Measurements from ENCODE around the gene GALNT2. TPM values are rescaled to one million over a fixed set of nuclear protein-coding genes. Genes with fewer than 3 reads are reported as not detected.

GALNT2 gene
- total and polyA plus RNA-seq, 4 donors, result 47.5 to 182 (median 114) TPM

- TF ChIP-seq CTCF (IDR thresholded peaks at IDR 0.05; ENCODE audit: low read depth, low read length, missing input control) (no peak), FOXA1 (IDR thresholded peaks at IDR 0.05) (no peak), HNF4G (IDR thresholded peaks at IDR 0.05) (no peak), SP1 (IDR thresholded peaks at IDR 0.05) (no peak), ATF3 (IDR thresholded peaks at IDR 0.05) (no peak)
Measured at GRCh38 chr1:230295367-230295766, 228.3 kb downstream of the GALNT2 start (continued).

GRCh38 chr1:230299191-230300006 lies 232.4 kb downstream of the GALNT2 start:
- Histone ChIP-seq H3K27ac (ENCODE audit: low read depth in 1 of 2, low read length in 2 of 2) (no peak overlapping the region), H3K4me1 (ENCODE audit: control insufficient read depth in 4 of 4, insufficient read depth in 4 of 4, low read length in 3 of 4) (peaks cover 0 to 8% (median 3%) of the 10 kb centered on the region in 4 donors), H3K9ac (ENCODE audit: low read depth in 1 of 2, low read length in 2 of 2) (no peak overlapping the region), H3K9me3 (ENCODE audit: control insufficient read depth in 4 of 4, low read length in 3 of 4) (no peaks in the 10 kb centered on the region), H3K4me3 (ENCODE audit: low read depth in 1 of 3, low read length in 3 of 3) (no peak overlapping the region), H3K27me3 (ENCODE audit: control insufficient read depth in 4 of 4, insufficient read depth in 4 of 4, low read length in 3 of 4) (no peaks in the 10 kb centered on the region), H3K36me3 (ENCODE audit: control insufficient read depth in 4 of 4, insufficient read depth in 3 of 4, low read depth in 1 of 4, low read length in 3 of 4) (no peaks in the 10 kb centered on the region)
- no peak for DNase-seq (ENCODE audit: low spot score)
- peak; percentile 52 for TF ChIP-seq HNF4G (IDR thresholded peaks at IDR 0.05)
- TF ChIP-seq REST (IDR thresholded peaks at IDR 0.05), result peak; percentile 33
- peak; percentile 90 to 94 for TF ChIP-seq HNF4A (conservative IDR thresholded peaks at IDR 0.05)
- TF ChIP-seq GABPA (IDR thresholded peaks at IDR 0.05 in 1 of 2, conservative IDR thresholded peaks at IDR 0.05 in 1 of 2), result peak in 1 of 2 donors; percentile 66
- no peak for TF ChIP-seq TAF1 (conservative IDR thresholded peaks at IDR 0.05)
- no peak for TF ChIP-seq NR2F2 (IDR thresholded peaks at IDR 0.05)
- TF ChIP-seq RXRA (IDR thresholded peaks at IDR 0.05), result peak in 1 of 2 donors; percentile 78
- TF ChIP-seq SP1 (IDR thresholded peaks at IDR 0.05), result peak; percentile 81
- no peak for TF ChIP-seq ATF3 (IDR thresholded peaks at IDR 0.05)
- no peak for TF ChIP-seq YY1 (IDR thresholded peaks at IDR 0.05)
- no peak for TF ChIP-seq FOXA1 (IDR thresholded peaks at IDR 0.05)
- TF ChIP-seq EGR1 (IDR thresholded peaks at IDR 0.05; ENCODE audit: low read depth in 2 of 2), result peak in 1 of 2 donors; percentile 44
- TF ChIP-seq MAX (IDR thresholded peaks at IDR 0.05), result peak; percentile 38
- no peak for TF ChIP-seq FOXA2 (IDR thresholded peaks at IDR 0.05)
- TF ChIP-seq CTCF (IDR thresholded peaks at IDR 0.05; ENCODE audit: low read depth, low read length, missing input control), result no peak
- TF ChIP-seq RAD21 (IDR thresholded peaks at IDR 0.05), result peak; percentile 15 to 17
- TF ChIP-seq ZBTB33 (IDR thresholded peaks at IDR 0.05), result no peak
- peak in 1 of 2 donors; percentile 80 for TF ChIP-seq JUND (IDR thresholded peaks at IDR 0.05)
- 51% methylated on average over 15 of the region's 15 CpGs for WGBS
